ENCODE data around the gene CSPG4.
"Not testable (repeated sequence)": the region's sequence is repeated elsewhere in the genome, so short reads cannot be mapped to it uniquely, and the experiment has no call there.

Gene CSPG4, protein sequence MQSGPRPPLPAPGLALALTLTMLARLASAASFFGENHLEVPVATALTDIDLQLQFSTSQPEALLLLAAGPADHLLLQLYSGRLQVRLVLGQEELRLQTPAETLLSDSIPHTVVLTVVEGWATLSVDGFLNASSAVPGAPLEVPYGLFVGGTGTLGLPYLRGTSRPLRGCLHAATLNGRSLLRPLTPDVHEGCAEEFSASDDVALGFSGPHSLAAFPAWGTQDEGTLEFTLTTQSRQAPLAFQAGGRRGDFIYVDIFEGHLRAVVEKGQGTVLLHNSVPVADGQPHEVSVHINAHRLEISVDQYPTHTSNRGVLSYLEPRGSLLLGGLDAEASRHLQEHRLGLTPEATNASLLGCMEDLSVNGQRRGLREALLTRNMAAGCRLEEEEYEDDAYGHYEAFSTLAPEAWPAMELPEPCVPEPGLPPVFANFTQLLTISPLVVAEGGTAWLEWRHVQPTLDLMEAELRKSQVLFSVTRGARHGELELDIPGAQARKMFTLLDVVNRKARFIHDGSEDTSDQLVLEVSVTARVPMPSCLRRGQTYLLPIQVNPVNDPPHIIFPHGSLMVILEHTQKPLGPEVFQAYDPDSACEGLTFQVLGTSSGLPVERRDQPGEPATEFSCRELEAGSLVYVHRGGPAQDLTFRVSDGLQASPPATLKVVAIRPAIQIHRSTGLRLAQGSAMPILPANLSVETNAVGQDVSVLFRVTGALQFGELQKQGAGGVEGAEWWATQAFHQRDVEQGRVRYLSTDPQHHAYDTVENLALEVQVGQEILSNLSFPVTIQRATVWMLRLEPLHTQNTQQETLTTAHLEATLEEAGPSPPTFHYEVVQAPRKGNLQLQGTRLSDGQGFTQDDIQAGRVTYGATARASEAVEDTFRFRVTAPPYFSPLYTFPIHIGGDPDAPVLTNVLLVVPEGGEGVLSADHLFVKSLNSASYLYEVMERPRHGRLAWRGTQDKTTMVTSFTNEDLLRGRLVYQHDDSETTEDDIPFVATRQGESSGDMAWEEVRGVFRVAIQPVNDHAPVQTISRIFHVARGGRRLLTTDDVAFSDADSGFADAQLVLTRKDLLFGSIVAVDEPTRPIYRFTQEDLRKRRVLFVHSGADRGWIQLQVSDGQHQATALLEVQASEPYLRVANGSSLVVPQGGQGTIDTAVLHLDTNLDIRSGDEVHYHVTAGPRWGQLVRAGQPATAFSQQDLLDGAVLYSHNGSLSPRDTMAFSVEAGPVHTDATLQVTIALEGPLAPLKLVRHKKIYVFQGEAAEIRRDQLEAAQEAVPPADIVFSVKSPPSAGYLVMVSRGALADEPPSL (N-terminal part only)

DNA sequence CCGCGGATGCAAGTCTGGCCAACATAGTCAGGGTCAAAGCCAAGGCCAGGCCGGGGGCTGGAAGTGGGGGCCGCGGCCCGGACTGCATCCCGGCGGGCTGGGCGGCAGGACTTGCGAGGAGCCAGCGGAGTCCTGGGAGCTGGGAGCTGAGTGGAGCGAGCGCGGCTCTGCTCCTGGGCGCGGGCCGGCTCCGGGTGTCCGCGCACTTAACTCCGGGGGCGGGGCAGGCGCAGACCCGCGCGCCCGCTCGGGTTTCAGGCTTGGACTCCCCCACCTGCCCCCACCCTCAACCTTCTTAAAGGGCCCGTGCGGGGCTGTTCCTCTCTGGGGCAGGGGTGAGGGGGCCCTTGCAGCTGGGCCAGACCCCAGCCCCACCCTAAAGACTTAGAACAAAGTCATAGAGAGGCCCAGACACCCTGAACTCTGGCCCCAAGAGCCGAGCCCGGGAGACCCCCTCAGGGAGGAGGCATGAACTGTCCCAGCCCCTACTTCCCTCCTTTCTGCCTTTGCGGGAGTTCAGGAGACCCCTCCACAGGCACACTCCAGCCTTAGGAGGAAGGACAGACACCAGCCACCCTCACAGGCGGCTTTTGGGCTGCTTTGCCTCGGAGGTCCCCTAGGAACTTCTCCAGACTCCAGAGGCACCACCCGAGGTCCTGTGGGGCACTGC lies at the start of gene CSPG4:
Gene CSPG4, minus strand, starts transcription at position 181 of the 670 bp plus-strand sequence. Its CDS starts 93 bp downstream, at position 88.
- TF ChIP-seq, protein P1, sequence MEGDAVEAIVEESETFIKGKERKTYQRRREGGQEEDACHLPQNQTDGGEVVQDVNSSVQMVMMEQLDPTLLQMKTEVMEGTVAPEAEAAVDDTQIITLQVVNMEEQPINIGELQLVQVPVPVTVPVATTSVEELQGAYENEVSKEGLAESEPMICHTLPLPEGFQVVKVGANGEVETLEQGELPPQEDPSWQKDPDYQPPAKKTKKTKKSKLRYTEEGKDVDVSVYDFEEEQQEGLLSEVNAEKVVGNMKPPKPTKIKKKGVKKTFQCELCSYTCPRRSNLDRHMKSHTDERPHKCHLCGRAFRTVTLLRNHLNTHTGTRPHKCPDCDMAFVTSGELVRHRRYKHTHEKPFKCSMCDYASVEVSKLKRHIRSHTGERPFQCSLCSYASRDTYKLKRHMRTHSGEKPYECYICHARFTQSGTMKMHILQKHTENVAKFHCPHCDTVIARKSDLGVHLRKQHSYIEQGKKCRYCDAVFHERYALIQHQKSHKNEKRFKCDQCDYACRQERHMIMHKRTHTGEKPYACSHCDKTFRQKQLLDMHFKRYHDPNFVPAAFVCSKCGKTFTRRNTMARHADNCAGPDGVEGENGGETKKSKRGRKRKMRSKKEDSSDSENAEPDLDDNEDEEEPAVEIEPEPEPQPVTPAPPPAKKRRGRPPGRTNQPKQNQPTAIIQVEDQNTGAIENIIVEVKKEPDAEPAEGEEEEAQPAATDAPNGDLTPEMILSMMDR (IDR thresholded peaks at IDR 0.05; ENCODE audit: insufficient read depth, low read depth, low read length, missing control alignments): no peak
- H3K4me3 ChIP-seq (ENCODE audit: low read length): peak within 1 kb of the TSS; percentile 64
- DNase-seq (ENCODE audit: low read depth): peak; percentile 65

DNA sequence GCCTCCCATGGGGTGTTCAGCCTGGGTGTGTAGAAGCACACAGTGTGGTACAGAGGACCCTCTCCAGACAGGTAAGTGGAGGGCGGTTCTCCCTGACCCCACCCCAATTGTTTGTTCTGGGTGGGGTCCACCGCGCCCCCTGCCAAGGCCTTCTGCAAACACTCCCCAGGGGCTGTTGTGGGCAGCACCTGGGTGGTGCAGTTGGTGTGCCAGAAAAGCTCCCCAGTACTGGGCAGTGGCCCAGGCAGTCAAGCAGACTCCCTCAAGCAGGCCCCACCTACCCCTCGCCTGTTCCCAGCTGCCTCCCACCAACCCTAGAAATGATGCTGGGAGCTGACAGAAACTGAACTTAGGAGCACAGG lies 49.7 kb upstream of the CSPG4 start:
- not testable (repeated sequence) for DNase-seq (ENCODE audit: low read depth); H3K4me3 ChIP-seq (ENCODE audit: low read length)

DNA sequence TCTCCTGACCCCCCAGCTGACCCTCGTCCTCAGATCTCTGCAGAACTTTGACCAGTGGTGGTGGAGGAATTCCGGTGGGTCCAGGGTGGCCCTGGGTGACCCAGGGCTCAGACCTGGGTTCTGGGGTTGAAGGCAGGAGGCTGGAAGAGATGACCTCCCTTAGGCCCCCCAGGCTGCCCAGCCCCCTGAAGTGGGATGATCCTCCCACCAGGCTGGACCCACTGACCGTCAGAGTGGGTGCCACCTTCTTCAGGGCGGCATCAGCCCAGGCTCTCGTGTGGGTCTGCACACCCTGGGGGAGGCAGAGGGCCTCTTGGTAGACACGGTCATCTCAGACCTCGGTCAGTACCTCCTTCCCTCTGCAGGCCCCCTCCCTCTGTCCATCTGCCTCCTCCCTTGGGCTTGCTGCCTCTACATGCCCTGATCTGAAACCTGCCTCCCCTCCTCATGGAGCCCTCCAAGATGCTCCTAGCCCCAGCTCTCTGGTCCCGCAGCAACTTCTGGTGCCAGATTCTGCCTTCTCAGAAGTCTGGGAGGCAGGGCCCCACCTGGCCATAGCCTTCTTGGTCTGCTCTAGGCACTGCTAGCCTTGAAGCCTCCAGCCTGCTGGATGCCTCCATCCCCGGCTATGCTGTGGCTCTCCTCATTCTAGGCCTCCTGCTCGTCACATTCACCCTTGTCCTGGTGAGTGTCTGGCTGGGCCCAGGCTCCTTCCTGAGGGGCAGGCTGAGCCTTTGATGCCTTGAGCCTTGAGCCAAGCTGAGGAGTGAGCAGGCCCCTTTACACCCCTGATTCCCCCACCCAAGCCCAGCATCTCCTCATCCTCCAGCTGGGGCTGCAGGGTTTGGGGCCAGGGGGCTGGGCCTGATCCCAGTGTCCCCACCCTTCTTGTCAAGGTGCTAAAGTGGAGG lies 49.1 kb upstream of the CSPG4 start:
- TF ChIP-seq, protein P1 (IDR thresholded peaks at IDR 0.05; ENCODE audit: insufficient read depth, low read depth, low read length, missing control alignments): no peak
- H3K4me3 ChIP-seq (ENCODE audit: low read length): no peak overlapping the region
- DNase-seq (ENCODE audit: low read depth): no peak

DNA sequence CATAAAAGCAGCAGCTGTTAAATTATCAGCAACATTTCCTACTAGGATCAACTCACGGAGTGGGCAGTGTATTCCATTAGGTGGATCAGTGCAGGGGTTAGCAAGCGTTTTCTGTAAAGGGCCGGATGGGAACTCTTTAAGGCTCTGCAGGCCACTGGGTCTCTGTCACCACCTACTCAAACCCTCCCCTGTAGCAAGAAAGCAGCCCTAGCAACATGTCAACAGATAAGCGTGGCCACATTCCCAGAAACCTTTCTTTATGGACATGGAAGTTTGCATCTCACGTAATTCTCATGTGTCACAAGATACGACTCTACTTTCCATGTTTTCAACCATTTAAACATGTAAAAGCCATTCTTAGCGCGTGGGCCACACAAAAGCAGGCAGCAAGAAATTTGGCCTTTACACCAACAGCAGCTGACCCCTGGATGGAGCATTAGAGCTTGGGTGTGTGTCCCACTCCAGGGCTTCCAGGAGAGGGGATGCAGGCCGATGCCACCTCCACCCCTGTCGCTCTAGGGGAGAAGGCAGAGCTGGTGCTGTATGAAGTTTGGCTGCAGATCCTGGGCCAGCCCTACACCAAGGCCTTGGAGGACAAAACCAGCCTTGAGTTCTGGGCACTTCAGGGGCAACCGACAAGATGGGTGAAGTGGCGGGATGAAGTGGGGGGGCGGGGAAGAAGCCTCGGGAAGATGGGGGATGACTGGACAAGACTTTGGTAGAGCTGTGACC lies 48.2 kb upstream of the CSPG4 start:
- no peak for DNase-seq (ENCODE audit: low read depth)
- TF ChIP-seq, protein P1 (IDR thresholded peaks at IDR 0.05; ENCODE audit: insufficient read depth, low read depth, low read length, missing control alignments): no peak
- no peak overlapping the region for H3K4me3 ChIP-seq (ENCODE audit: low read length)

DNA sequence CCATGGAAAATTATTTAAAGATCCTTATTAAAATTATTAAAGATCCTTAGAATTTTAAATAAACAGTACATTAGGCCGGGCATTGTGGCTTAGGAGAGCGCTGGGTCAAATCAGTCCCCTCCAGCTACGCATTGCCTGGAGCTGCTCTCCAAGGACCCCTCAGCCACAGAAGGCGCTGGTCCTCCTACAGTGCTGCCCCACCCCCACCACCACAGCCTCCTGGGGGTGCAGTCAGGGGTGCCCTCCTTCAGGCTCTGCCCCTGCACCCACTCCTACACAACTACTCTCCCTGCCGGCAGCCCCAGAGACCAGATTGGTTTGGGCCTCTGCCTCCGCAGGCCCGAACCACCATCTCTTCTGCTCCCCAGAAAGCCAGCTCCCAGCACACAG lies 47.5 kb upstream of the CSPG4 start:
- not testable (repeated sequence) for H3K4me3 ChIP-seq (ENCODE audit: low read length); DNase-seq (ENCODE audit: low read depth)

DNA sequence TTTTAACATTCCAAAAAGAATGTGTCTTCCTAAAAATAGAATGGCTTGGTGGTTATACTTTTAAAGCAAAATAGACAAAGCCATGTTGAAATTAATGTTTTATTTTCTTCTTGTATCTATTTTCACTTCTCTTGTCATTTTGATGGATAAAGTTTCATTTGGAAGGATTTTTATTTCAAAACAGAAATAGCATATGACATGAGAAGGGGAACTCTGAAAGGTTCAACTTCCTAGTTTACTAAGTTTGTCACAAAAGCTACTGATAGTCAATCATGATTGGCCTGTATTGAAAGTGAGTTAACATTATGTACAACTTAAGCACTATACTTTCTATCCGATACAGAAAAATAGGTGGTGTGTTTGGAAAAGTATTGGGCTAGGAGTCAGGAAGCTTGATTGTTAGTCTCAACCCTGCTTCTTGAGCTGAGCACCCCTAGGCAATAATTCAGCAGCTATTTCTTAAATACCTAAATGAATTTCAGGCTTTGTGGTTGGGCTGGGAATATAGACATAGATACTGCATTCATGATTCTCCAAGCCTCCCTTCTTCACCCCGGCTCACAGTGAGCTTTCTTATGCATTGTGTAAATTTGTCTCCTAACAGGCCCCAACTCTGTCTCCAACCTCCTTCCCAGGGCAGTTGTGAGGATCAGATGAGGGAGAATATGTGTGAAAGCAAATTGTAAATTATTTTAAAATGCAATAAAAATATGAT lies 46.9 kb upstream of the CSPG4 start:
- H3K4me3 ChIP-seq (ENCODE audit: low read length): no peak overlapping the region
- DNase-seq (ENCODE audit: low read depth): no peak
- TF ChIP-seq, protein P1 (IDR thresholded peaks at IDR 0.05; ENCODE audit: insufficient read depth, low read depth, low read length, missing control alignments): no peak
